GM13977 (cell line): ENCODE results near the gene PAAF1.
"Not testable (repeated sequence)": the region's sequence is repeated elsewhere in the genome, so short reads cannot be mapped to it uniquely, and the experiment has no call there.

ENCODE experiments used
- DNase-seq: peaks from one replicate; pipeline ENCODE4 v3.0.0; 2012; ENCODE audit warnings: low spot score
- CTCF ChIP-seq: IDR thresholded peaks from 2 replicates; pipeline ENCODE4 v1.5.1; 2012; ENCODE audit warnings: mild to moderate bottlenecking, control low read depth; ENCODE audit not compliant: insufficient read depth; ENCODE audit errors: extremely low read depth, missing control alignments
- in situ Hi-C: fragments of 300-500 bp; cut with MboI; formaldehyde crosslinking; loops from one replicate; pipeline ENCODE4 v1.12.0; 2022; ENCODE audit warnings: low sequenced_read_pairs, low pct_unique_long_range_greater_than_20kb, mixed read lengths, inconsistent platforms; ENCODE audit not compliant: unreplicated experiment

PAAF1 gene

GRCh38 chr11:73916435-73916834 lies 39.6 kb downstream of the PAAF1 start:
- no peak for TF ChIP-seq CTCF
- no peak for DNase-seq
- in situ Hi-C loops = no loop called here

GRCh38 chr11:73921180-73921579 lies 44.4 kb downstream of the PAAF1 start:
- DNase-seq = no peak
- in situ Hi-C loops = no loop called here
- no peak for TF ChIP-seq CTCF

GRCh38 chr11:73929388-73929787 lies 52.6 kb downstream of the PAAF1 start:
- no peak for DNase-seq
- in situ Hi-C loops = no loop called here
- TF ChIP-seq CTCF = no peak

GRCh38 chr11:73931039-73931645 lies 54.3 kb downstream of the PAAF1 start:
- TF ChIP-seq CTCF = peak; percentile 40
- peak; percentile 42 for DNase-seq
- in situ Hi-C loops = no loop called here

- in situ Hi-C loops = no loop called here
- no peak for TF ChIP-seq CTCF
- no peak for DNase-seq
These were observed 55.2 kb downstream of the PAAF1 start for GRCh38 chr11:73931951-73932350.

- TF ChIP-seq CTCF = no peak
- in situ Hi-C loops = no loop called here
- no peak for DNase-seq
These were observed 56.0 kb downstream of the PAAF1 start for GRCh38 chr11:73932781-73933180.

- in situ Hi-C loops, DNase-seq: not testable (repeated sequence)
These were observed 59.2 kb downstream of the PAAF1 start for GRCh38 chr11:73936047-73936446.
